Stimulated activated CD8-positive, alpha-beta memory T cell treated with anti-CD3 and anti-CD28 coated beads, Interleukin-7, amount 100 ng/mL, for 48 hours (primary cell): Measurements from ENCODE around the gene CHRNB1.

Source experiments
- DNase-seq, 2 donors: peaks; one replicate each; pipeline ENCODE4 v3.0.0-alpha.2; 2020; ENCODE audit warnings: low read depth in 1 of 2; ENCODE audit errors: extremely low read depth in 1 of 2

Gene CHRNB1, protein sequence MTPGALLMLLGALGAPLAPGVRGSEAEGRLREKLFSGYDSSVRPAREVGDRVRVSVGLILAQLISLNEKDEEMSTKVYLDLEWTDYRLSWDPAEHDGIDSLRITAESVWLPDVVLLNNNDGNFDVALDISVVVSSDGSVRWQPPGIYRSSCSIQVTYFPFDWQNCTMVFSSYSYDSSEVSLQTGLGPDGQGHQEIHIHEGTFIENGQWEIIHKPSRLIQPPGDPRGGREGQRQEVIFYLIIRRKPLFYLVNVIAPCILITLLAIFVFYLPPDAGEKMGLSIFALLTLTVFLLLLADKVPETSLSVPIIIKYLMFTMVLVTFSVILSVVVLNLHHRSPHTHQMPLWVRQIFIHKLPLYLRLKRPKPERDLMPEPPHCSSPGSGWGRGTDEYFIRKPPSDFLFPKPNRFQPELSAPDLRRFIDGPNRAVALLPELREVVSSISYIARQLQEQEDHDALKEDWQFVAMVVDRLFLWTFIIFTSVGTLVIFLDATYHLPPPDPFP

GRCh38 chr17:7444682-7445618 lies at the start of gene CHRNB1:
CHRNB1 (plus strand) TSS chr17:7445061; CDS start chr17:7445128, 67 bp downstream.
- no peak for DNase-seq

- no peak for DNase-seq
These were observed 48.7 kb upstream of the CHRNB1 start for GRCh38 chr17:7396147-7396546.

DNA sequence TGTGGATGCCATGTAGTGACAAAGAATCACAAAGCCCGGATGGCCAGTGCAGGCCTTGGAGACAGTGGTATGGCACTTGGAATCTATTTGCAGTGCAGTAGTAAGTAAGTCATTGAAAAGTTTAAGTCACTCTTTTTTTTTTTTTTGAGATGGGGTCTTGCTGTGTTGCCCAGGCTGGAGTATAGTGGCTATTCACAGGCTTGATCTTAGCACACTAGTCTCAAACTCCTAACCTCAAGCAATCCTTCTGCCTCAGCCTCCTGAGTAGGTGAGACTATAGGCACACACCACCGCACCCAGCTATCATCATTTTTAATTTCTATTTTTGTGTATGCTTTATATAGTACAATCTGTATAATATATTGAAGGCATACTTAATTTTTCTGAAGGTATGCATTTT lies 46.2 kb upstream of the CHRNB1 start:
- DNase-seq: no peak

- DNase-seq: no peak
These were observed 41.7 kb upstream of the CHRNB1 start for GRCh38 chr17:7403043-7403726.

DNA sequence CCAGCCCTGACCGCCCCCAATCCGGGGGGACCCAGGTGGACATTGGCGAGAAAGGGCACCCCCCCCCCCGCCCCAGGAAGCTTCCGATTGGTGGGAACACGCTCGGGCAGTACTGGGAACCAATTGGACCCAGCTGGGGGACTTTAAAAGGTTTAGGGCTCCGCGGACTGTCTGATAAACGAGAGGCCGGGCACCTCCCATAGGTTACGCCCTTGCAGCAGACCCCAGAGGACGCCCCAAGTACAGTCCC lies 41.2 kb upstream of the CHRNB1 start:
- peak in 1 of 2 donors; percentile 15 for DNase-seq

GRCh38 chr17:7403977-7404736 lies 40.7 kb upstream of the CHRNB1 start, which contains the start of gene TMEM256:
TMEM256 (minus strand) TSS chr17:7404097; CDS start chr17:7404084, 13 bp downstream.
- peak; percentile 88 to 97 for DNase-seq

- DNase-seq: peak; percentile 26 to 41
These were observed 40.0 kb upstream of the CHRNB1 start for GRCh38 chr17:7404737-7405349.

DNA sequence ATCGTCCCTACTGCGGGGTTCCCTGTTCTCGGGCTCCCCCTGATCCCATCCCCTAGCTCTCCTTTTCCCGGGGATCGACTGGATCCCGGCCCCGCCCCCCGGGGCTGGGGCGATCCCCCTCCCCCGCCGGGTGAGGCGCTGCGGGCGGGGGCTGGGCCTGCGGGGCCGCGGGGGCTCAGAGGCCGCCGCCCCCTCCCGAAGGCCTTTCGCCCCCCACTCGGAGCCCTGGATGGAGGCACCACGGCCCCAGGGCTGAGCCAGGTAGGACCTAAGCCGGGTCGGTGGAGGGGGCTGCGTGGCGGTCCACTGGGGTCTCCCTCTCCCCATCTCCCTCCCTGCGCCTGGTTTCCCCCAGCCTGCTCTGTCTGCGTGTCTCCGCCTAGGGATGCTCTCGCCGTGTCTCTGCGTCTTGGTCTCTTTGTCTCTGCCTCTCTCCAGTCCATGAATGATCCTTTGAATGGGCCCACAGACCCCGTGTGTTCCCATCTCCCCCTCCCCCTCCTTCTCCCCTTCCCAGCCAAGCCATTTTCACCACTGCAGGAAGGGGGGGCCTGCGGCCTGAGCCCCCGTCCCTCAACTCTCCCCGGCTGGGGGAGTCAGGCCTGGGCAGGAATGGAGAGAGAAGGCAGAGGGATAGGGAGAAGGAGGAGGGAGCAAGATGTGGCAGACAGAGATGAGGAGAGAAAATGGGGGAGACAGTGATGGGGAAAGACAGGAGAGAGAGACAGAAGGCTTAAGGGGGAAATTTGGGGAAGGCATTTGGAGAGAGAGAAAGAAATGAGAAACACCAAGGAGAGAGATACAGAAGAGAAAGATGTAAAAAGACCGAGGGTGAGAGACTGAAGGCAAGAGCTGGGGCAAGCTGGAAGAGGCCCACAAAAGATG lies 39.3 kb upstream of the CHRNB1 start:
- DNase-seq: no peak

GRCh38 chr17:7406235-7406825 lies 38.5 kb upstream of the CHRNB1 start:
- DNase-seq: no peak

DNA sequence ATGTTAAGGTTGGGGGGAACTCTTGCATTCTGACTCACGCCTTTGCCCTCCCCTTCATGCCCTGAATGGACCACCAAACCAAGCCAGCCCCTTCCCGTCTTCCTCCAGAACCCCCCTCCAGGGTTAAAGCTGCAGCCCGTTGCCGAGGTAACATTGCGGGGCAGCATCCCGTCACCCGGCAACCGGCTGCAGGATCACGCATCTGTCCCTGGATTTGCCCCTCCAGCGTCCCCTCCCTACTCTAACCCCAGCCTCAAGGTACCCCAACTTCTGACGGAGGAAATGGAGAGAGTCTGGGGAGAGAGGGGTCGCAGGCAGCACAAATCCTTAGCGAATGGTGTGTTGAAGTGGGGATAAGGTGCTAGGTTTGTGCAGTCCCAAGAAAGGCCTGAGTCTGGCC lies 37.8 kb upstream of the CHRNB1 start:
- DNase-seq: no peak

- no peak for DNase-seq
These were observed 37.2 kb upstream of the CHRNB1 start, which contains the start of gene NLGN2 for GRCh38 chr17:7407485-7408251. NLGN2 (plus strand) TSS chr17:7407845; CDS start chr17:7408256, 411 bp downstream.

DNA sequence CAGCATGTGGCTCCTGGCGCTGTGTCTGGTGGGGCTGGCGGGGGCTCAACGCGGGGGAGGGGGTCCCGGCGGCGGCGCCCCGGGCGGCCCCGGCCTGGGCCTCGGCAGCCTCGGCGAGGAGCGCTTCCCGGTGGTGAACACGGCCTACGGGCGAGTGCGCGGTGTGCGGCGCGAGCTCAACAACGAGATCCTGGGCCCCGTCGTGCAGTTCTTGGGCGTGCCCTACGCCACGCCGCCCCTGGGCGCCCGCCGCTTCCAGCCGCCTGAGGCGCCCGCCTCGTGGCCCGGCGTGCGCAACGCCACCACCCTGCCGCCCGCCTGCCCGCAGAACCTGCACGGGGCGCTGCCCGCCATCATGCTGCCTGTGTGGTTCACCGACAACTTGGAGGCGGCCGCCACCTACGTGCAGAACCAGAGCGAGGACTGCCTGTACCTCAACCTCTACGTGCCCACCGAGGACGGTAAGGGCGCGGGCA lies 36.6 kb upstream of the CHRNB1 start:
- DNase-seq: no peak

DNA sequence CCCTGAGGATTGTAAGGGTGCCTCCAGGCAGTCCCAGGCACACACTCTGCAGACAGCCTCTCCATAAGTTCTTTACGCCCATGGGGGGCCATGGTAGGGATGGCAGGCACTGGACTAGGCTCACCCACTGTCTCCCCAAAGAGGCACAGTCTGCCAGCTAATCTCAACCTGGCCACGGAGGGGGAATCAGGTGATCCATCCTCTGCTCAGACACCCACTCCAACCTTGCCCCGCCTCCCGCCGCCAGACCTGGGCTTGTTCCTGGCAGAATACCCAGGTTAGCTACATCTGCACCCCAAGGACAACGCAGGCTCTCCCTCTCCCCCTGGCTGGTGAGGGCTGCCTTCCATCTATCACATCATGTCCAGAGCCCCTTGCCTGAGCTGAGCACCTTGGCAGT lies 36.0 kb upstream of the CHRNB1 start:
- DNase-seq: no peak

GRCh38 chr17:7409716-7410115 lies 35.1 kb upstream of the CHRNB1 start:
- DNase-seq: no peak

DNA sequence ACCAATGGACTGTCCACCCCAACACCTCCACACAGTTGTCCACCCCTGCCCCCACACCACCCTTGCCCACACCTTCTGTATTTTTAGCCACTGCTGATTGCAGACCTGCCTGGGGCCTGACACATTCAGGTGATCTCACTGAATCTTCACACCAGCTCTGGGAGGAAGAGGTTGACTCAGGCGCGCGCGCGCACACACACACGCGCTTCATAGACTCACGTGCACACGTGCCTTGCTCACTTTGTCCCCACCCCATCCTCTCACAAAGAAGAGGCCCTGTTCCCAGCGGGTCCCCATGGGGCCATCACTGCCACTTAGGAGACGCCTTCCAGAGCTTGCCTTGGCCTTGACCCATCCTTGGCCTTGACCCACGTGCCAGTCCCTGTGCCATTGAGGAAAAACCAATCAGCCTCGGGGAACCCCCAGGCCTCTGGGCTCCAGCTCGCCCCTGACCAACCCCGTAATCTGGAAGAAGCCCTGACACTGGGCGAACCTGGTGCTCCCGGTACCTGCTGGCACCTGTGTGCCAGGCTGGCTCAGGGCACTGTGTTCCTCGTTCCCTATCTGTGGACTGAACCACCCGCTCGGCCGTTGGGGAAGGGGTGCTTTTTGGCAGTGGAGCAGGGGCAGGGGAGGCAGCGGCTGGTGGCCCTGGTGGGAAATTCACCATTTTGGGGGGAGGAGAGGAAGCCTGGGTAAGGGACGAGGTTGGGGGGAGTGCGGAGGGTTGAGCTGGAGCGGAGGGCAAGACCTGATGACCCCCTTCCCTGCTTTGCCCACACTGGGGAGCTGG lies 34.0 kb upstream of the CHRNB1 start:
- no peak for DNase-seq

- DNase-seq: no peak
These were observed 33.5 kb upstream of the CHRNB1 start for GRCh38 chr17:7411427-7411750.
